SK-N-SH (cell line): ENCODE data around the gene CASKIN2. TPM values are rescaled to one million over a fixed set of nuclear protein-coding genes. Genes with fewer than 3 reads are reported as not detected.

Source experiments
- CTCF ChIA-PET: fragments of 300-600, 350-600 bp; formaldehyde crosslinking; extraction: SDS; loops from one replicate; lab custom pipeline; 2021; lab: Yijun Ruan, JAX
- POLR2A ChIA-PET: fragments of 350-600 bp; sonication (Branson Sonifier 250); formaldehyde crosslinking; extraction: SDS; loops from one replicate; lab custom pipeline; 2020; ENCODE audit warnings: antibody characterized with exemption, inconsistent platforms; lab: Yijun Ruan, JAX
- DNase-seq: peaks from one replicate; pipeline ENCODE4 v3.0.0; 2012
- H2AFZ ChIP-seq: fragments of 200-600 bp; sonication (generic); 2 replicates; pipeline ENCODE4 v1.8.1; 2016; ENCODE audit warnings: antibody characterized with exemption, mild to moderate bottlenecking, low read depth
- H3F3A ChIP-seq: fragments of 200-600 bp; sonication (generic); replicated peaks from 2 replicates; pipeline ENCODE3; 2016; ENCODE audit warnings: antibody characterized with exemption, mild to moderate bottlenecking; ENCODE audit not compliant: insufficient read depth
- H3K27ac ChIP-seq, 2 experiments: fragments of 200-500 bp in 1 of 2; fragments of 200-600 bp in 1 of 2; sonication (Bioruptor generic) in 1 of 2; sonication (generic), shearing (Covaris generic) in 1 of 2; 2 replicates each; pipeline versions ENCODE4 v1.5.1 to v1.6.1; 2014 to 2016; ENCODE audit warnings: low read depth in 2 of 2, inconsistent platforms in 1 of 2, low read length in 1 of 2, mild to moderate bottlenecking in 1 of 2, mixed read lengths in 1 of 2
- H3K27me3 ChIP-seq: fragments of 200-600 bp; sonication (generic), shearing (Covaris generic); 2 replicates; pipeline ENCODE4 v1.6.1; 2016; ENCODE audit warnings: mixed run types; ENCODE audit not compliant: insufficient read depth
- H3K36me3 ChIP-seq, 2 experiments: fragments of 200-500 bp in 1 of 2; fragments of 200-600 bp in 1 of 2; sonication (Bioruptor generic) in 1 of 2; sonication (generic) in 1 of 2; replicated peaks in 1 of 2; 2 replicates each; pipeline versions ENCODE3 to v1.5.1; 2014 to 2016; ENCODE audit warnings: low read length in 1 of 2, mild to moderate bottlenecking in 1 of 2; ENCODE audit not compliant: insufficient read depth in 2 of 2, control insufficient read depth in 1 of 2
- H3K4me1 ChIP-seq, 2 experiments: fragments of 200-500 bp in 1 of 2; fragments of 200-600 bp in 1 of 2; sonication (Bioruptor generic) in 1 of 2; sonication (generic), shearing (Covaris generic) in 1 of 2; 2 replicates each; pipeline versions ENCODE4 v1.5.1 to v1.6.1; 2014 to 2016; ENCODE audit warnings: low read depth in 1 of 2, low read length in 1 of 2, mixed run types in 1 of 2; ENCODE audit not compliant: insufficient read depth in 2 of 2, control insufficient read depth in 1 of 2
- H3K4me2 ChIP-seq: fragments of 200-600 bp; sonication (generic), shearing (Covaris generic); 2 replicates; pipeline ENCODE4 v1.6.1; 2017; ENCODE audit warnings: mixed run types
- H3K4me3 ChIP-seq, 2 experiments: fragments of 200-500 bp in 1 of 2; fragments of 200-600 bp in 1 of 2; sonication (Bioruptor generic) in 1 of 2; sonication (generic), shearing (Covaris generic) in 1 of 2; 2 replicates each; pipeline versions ENCODE4 v1.5.1 to v1.8.1; 2014 to 2016; ENCODE audit warnings: low read depth in 2 of 2, inconsistent platforms in 1 of 2, low read length in 1 of 2, mild to moderate bottlenecking in 1 of 2, mixed read lengths in 1 of 2, moderate library complexity in 1 of 2
- H3K79me2 ChIP-seq: fragments of 200-600 bp; sonication (generic); 2 replicates; pipeline ENCODE4 v1.8.1; 2017; ENCODE audit warnings: mild to moderate bottlenecking; ENCODE audit not compliant: insufficient read depth
- H3K9ac ChIP-seq: fragments of 200-600 bp; sonication (generic); 2 replicates; pipeline ENCODE4 v1.6.1; 2017; ENCODE audit warnings: mixed run types
- H3K9me2 ChIP-seq: fragments of 200-600 bp; sonication (generic); 2 replicates; pipeline ENCODE4 v1.6.1; 2017; ENCODE audit warnings: mixed run types
- H3K9me3 ChIP-seq: fragments of 200-600 bp; sonication (generic); 2 replicates; pipeline ENCODE4 v1.6.1; 2017; ENCODE audit warnings: mixed run types, mild to moderate bottlenecking, moderate library complexity
- H4K20me1 ChIP-seq: fragments of 200-600 bp; sonication (generic); 2 replicates; pipeline ENCODE4 v1.6.1; 2017; ENCODE audit warnings: mild to moderate bottlenecking, mixed run types; ENCODE audit not compliant: insufficient read depth
- CHD2 ChIP-seq: fragments of 150-350 bp; IDR thresholded peaks from 2 replicates; pipeline ENCODE4 v1.6.1; 2018; ENCODE audit warnings: low read length; ENCODE audit not compliant: partially characterized antibody
- CTCF ChIP-seq: fragments of 200-600 bp; sonication (generic); IDR thresholded peaks from 2 replicates; pipeline ENCODE4 v1.6.1; 2017; ENCODE audit warnings: antibody characterized with exemption, mild to moderate bottlenecking, moderate library complexity
- ELF1 ChIP-seq: IDR thresholded peaks from 2 replicates; pipeline ENCODE4 v1.4.0; 2012
- EP300 ChIP-seq, 2 experiments: IDR thresholded peaks; 2 replicates each; pipeline versions ENCODE4 v1.4.0 to v1.6.1; 2012; ENCODE audit warnings: borderline replicate concordance in 1 of 2, low read depth in 1 of 2, low read length in 1 of 2
- FOSL2 ChIP-seq: IDR thresholded peaks from 2 replicates; pipeline ENCODE4 v1.4.0; 2012; ENCODE audit warnings: low read depth, mild to moderate bottlenecking, moderate library complexity, borderline replicate concordance
- FOXJ3 ChIP-seq: sonication (generic); formaldehyde crosslinking; IDR thresholded peaks from 2 replicates; pipeline ENCODE4 v1.5.1; 2020; ENCODE audit warnings: mild to moderate bottlenecking, missing genetic modification reagents
- FOXM1 ChIP-seq: IDR thresholded peaks from 2 replicates; pipeline ENCODE4 v1.4.0; 2012; ENCODE audit warnings: low read depth, mild to moderate bottlenecking
- GABPA ChIP-seq: IDR thresholded peaks from 2 replicates; pipeline ENCODE4 v1.4.0; 2012; ENCODE audit warnings: low read depth, mild to moderate bottlenecking
- IRF3 ChIP-seq: fragments of 150-350 bp; IDR thresholded peaks from 2 replicates; pipeline ENCODE4 v1.6.1; 2016; ENCODE audit warnings: mild to moderate bottlenecking, low read depth, low read length
- MAX ChIP-seq: IDR thresholded peaks from 2 replicates; pipeline ENCODE4 v1.4.0; 2012; ENCODE audit warnings: low read depth
- MXI1 ChIP-seq: IDR thresholded peaks from 2 replicates; pipeline ENCODE4 v1.6.1; 2012; ENCODE audit warnings: mild to moderate bottlenecking, low read depth, low read length, improper control_type of control experiment
- NRF1 ChIP-seq: IDR thresholded peaks from 2 replicates; pipeline ENCODE4 v1.6.1; 2012; ENCODE audit warnings: low read depth, mild to moderate bottlenecking, low read length
- RCOR1 ChIP-seq: fragments of 150-350 bp; IDR thresholded peaks from 2 replicates; pipeline ENCODE4 v1.6.1; 2017; ENCODE audit warnings: antibody characterized with exemption, low read length
- REST ChIP-seq: IDR thresholded peaks from 2 replicates; pipeline ENCODE4 v1.6.1; 2012; ENCODE audit warnings: mild to moderate bottlenecking, low read depth, low read length, moderate library complexity
- TCF12 ChIP-seq: IDR thresholded peaks from 2 replicates; pipeline ENCODE4 v1.4.0; 2012
- TEAD4 ChIP-seq: IDR thresholded peaks from 2 replicates; pipeline ENCODE4 v1.4.0; 2012; ENCODE audit warnings: mild to moderate bottlenecking, borderline replicate concordance; ENCODE audit not compliant: insufficient read depth
- YY1 ChIP-seq: IDR thresholded peaks from 2 replicates; pipeline ENCODE4 v1.4.0; 2012; ENCODE audit warnings: low read depth, mild to moderate bottlenecking
- WGBS: methylation state at CpG from one replicate; pipeline ENCODE4 v1.1.6; 2017; ENCODE audit warnings: low lambda C conversion rate; 5-methylcytosine and 5-hydroxymethylcytosine counted together
- polyA plus RNA-seq, 3 experiments: library from polyadenylated mRNA; depleted of rRNA; stranded (reverse); fragments of >200 nt; gene quantifications; 2 replicates each; pipeline ENCODE4 v1.2.3, GENCODE V29; 2012

The CASKIN2 gene
- polyA plus RNA-seq, 1 of the 3 experiments (the other 2 are of a cell fraction): 6.5 TPM

- ChIA-PET POLR2A (no interaction called here), CTCF (interaction anchor here (1.1 kb wide), 2 partner anchors 20 to 101 kb away, joined by 3 to 4 read pairs; partner anchors contain the start of gene SMIM5)
- no peak overlapping the region for H3K9ac ChIP-seq
- peaks cover 5% of the 10 kb centered on the region for H3F3A ChIP-seq
- H3K27me3 ChIP-seq: peaks cover 4% of the 10 kb centered on the region; the same call in 1 of the 2 replicates
- H3K4me1 ChIP-seq: no peaks in the 10 kb centered on the region
- H3K27ac ChIP-seq: no peak overlapping the region
- H4K20me1 ChIP-seq: no peaks in the 10 kb centered on the region
- WGBS: 72% methylated on average over 4 of the region's 7 CpGs
- H3K9me2 ChIP-seq: no peaks in the 10 kb centered on the region
- H3K4me3 ChIP-seq: no peak overlapping the region
- H3K36me3 ChIP-seq: no peaks in the 10 kb centered on the region
- TF ChIP-seq RCOR1 (no peak), NRF1 (no peak), TEAD4 (no peak), YY1 (no peak), FOSL2 (no peak), TCF12 (no peak), ELF1 (no peak), CHD2 (no peak), REST (no peak), CTCF (no peak)
- no peak overlapping the region for H3K4me2 ChIP-seq
- H3K79me2 ChIP-seq: no peaks in the 10 kb centered on the region
- no peak for DNase-seq
- H2AFZ ChIP-seq: no peak overlapping the region
- H3K9me3 ChIP-seq: no peaks in the 10 kb centered on the region
Observed at GRCh38 chr17:75531721-75532072, 16.4 kb upstream of the CASKIN2 start.

GRCh38 chr17:75530837-75531720 is 15.7 kb upstream of the CASKIN2 start:
- Histone ChIP-seq H4K20me1 (no peaks in the 10 kb centered on the region), H3K4me3 (no peak overlapping the region), H3K36me3 (no peaks in the 10 kb centered on the region), H3K4me1 (peaks cover 0 to 4% of the 10 kb centered on the region in 2 experiments; a peak in 1 of 4 replicates), H3K4me2 (no peak overlapping the region), H3K79me2 (no peaks in the 10 kb centered on the region), H3K9me2 (no peaks in the 10 kb centered on the region), H3K27ac (no peak overlapping the region), H3K9me3 (no peaks in the 10 kb centered on the region), H3K9ac (no peak overlapping the region), H2AFZ (no peak overlapping the region), H3F3A (peaks cover 5% of the 10 kb centered on the region), H3K27me3 (peaks cover 10% of the 10 kb centered on the region; the same call in 1 of the 2 replicates)
- no peak for DNase-seq
- ChIA-PET POLR2A (interaction anchor here (0.7 kb wide), 1 partner anchor 249 kb away, joined by 3 read pairs; a partner anchor contains a TSS), CTCF (interaction anchor here (1.4 to 2.3 kb wide), 2 partner anchors 14 to 102 kb away, joined by 4 to 9 read pairs; partner anchors contain the start of gene SMIM5)
- 92% methylated on average over 17 of the region's 19 CpGs for WGBS
- TF ChIP-seq GABPA (no peak), FOXJ3 (CRISPR knock-in tag) (no peak), EP300 (IDR thresholded peaks at IDR 0.05; ENCODE audit: borderline replicate concordance in 1 of 2, low read depth in 1 of 2, low read length in 1 of 2) (no peak), IRF3 (no peak), MXI1 (no peak), YY1 (no peak), FOXM1 (no peak), MAX (no peak), CTCF (no peak), RCOR1 (no peak), CHD2 (no peak), NRF1 (no peak)
